Raji (cell line): ENCODE results near the gene NSG1.

Source experiments
- POLR2A ChIP-seq: IDR thresholded peaks from 2 replicates; pipeline ENCODE4 v1.6.1; 2011; ENCODE audit warnings: low read depth, low read length, control low read depth; ENCODE audit not compliant: insufficient read depth

Gene NSG1

DNA sequence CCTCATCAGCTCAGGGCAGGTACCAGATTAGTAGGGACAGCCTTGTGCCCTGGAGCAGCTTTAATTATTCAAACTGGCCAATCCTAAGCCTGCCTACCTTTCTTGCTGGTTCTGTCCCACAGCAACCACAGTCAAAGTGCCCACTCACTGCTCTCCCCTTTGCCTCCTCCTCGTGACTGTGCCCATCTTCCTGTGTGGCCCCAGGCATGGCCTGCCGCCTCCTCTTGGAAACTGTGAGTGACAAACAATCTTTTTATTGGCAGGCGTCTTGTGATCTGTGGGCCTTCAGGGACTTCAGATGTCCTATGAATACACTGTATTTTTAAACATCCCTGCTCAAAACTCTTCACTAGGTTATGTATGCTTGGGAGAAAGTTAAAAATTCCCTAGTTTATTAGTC is 22.8 kb upstream of the NSG1 start:
- TF ChIP-seq POLR2A = no peak

DNA sequence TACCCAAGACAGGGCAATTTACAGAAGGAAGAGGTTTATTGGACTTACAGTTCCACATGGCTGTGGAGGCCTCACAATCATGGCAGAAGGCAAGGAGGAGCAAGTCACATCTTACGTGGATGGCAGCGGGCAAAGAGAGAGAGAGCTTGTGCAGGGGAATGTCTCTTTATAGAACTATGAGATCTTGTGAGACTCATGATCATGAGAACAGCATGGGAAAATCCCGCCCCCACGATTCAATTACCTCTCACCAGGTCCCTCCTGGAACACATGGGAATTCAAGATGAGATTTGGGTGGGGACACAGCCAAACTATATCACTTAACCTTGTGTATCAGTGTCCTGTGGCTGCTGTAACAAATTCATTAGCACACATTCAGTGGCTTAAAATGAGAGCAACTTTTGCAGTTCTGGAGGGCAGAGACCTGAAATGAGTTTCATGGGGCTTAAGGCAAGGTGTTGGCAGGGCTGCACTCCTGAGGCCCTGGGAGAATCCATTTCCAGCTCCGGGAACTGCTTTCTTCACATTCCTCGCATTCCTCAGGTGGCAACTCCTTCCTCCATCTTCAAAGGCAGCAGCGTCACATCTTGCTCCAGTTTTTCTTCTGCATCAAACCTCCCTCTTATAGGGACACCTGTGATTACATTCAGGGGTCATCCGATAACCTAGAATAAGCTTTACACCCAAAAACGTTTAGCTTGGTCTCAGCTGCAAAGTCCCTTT is 22.3 kb upstream of the NSG1 start:
- no peak for TF ChIP-seq POLR2A

DNA sequence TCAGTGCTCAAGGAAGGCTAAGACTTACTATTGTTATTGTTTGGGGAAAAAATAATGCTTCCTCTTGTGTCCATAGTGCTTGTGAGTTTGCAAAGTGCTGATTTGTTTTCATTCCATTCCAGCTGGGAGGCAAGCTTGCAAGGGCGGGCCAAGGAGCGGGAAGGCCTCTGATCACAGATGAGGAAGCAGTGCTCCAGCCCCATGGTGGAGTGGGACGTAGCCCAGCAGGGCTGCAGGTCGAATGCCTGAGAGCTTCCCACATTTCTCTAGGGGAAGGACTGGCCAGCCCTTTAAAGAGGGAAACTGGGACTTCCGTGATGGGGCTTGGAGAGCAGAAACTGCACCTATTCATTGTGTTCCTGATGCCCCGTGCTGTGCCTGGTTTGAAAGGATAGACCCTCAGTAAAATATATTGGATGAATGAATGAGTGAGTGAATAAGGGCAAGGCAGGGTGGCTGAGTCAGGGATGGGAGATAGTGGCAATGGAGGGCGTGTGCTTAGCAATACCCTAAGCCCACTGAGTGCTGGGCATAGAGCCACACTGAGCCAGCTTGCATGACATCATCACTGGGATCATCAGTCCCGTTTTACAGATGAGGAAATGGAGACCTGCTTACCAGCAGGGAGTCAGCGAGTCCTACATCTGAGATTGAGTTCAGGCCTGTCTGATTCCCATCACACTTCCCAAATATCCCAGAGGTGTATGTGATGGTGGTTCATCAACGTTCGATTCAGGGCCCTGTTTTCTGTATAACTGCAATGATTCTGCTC is 17.9 kb upstream of the NSG1 start:
- TF ChIP-seq POLR2A = no peak

DNA sequence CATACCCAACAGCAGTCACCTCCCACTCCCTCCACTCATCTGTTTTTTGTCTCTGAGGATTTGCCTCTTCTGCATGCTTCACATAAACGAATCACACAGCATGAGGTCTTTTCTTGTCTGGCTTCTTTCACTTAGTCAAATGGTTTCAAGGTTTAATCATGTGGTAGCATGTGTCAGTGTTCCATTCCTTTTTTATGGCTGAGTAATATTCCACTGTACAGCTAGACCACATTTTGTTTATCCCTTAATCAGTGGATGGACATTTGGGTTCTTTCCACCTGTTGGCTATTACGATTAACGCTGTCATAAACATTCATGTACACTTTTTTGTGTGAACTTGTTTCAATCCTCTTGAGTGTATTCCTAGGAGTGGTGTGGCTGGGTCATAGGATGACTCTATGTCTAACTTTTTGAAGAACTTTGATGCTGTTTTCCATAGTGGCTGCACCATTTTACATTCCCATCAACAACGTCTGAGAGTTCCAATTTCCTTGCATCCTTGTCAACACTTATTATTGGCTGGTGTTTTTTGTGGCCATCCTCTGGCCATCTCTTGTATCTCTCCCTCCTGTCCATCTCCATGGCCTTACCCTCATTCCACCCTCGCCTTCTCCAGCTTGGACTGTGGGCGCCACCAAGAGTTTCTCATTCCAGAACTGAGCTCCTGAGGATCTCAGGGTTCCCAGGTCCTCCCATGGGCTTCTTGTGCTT is 12.4 kb upstream of the NSG1 start:
- no peak for TF ChIP-seq POLR2A

DNA sequence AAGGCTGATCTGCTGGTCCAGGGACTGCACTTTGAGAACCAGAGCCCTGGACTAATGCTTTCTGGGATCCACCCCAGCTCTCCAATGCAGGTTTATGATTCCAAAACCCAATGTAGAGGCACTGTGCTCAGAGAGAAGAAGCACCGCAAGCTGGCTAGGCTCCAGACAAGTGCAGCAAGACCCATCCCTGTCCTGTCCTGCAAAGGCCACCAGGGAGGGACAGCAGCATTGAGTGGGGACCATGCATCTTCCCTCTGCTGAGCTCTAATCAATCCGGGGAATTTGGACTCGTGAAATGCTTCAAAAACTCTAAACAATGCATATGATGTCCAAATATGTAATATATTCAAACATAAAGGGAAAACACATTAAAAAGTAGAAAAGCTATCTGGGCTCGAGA is 10.8 kb upstream of the NSG1 start:
- no peak for TF ChIP-seq POLR2A

DNA sequence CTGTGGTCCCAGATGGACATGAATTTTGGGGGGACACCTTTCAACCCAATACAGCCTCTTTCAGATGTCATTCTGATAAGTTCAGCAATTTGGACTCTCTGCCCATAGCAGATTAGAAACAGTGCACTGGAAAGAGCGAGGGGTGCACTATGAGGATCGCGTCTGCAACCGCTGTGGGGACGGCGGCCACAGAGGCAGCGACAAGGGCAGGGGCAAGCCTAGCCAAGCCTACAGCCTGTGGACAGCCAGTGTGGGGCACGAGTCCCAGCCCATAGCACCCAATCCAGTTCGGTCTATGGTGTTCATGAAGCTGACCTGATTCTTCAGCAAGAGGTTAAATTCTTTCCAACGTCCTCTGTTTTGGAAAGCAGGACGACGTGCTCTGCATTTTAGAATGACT is 9.7 kb upstream of the NSG1 start:
- TF ChIP-seq POLR2A = no peak

DNA sequence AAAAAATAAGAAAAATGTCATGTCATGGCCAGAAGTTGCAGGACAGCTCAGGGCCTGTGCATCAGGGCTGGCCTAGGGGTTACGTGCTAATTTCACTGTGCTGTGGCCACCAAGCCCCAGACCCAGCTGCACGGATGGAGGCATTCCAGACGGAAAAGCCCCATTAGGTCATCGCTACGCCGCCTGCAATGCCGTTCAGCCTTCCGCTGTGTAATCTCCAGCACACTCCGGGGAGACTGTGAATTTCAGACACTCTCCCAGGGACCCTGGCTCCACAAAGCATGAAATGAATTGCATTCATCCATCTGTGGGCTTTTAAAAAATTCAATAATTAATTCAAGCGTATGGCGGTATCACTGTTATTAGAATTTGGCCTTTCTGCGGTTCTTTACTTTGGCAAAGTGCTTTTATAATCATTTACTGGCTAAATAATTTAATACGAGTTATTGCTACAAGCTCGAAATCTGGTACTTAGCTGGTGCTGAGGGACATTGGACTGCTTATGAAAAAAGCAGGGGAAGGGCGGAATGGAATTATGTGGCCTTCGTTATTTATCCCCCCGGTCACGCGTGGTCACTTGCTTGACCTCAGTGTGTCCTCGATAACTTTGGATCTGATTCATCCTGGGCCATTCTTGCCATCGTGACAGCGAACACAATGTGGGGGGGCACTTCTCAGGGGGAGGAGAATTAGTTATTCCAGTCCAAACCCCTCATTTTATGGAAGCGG is 9.0 kb upstream of the NSG1 start:
- no peak for TF ChIP-seq POLR2A

DNA sequence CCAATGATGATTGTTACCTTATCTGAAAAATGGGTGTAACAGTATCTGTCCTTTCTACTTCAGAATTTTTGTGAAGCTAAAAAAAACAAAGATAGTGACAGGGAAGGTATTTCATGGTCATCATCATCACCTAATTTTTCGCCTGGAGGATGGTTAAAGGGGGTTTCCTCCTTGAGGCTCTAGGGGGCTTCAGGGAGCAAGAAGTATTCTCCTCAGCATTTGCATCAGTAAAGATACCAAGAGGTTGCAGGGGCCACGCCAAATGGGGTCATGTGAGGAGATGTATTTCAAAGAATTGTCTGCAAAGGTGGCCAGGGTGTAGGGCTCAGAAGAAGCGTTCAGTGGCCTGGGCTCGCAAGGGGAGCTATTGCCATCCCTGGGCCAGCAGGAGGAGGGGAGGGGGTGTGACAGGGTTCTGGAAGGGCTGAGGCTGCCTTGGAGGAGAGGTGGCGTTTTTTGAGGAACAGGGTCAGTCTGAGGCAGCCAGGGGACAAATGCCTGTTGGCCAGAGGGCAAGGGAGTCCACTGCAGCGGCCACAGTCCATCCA is 7.3 kb upstream of the NSG1 start:
- TF ChIP-seq POLR2A = no peak

DNA sequence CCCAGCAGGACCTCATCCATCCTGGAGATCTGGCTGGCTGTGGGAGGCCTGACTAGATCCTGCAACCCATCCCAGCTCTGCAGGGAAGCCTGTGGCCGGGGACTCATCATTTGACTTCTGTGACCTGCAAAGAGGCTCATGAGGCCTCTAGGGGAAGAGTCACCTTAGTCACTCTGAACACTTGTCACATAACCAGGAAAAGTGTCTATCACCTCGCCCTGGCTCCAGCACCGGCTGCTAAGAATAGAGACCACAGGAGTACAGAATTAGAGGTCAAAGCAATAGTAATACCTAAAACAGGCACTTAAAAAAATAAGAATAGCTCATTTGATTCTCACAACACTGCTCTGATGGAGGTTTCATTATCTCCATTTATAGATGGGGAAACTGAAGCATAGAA is 3.8 kb upstream of the NSG1 start:
- no peak for TF ChIP-seq POLR2A

DNA sequence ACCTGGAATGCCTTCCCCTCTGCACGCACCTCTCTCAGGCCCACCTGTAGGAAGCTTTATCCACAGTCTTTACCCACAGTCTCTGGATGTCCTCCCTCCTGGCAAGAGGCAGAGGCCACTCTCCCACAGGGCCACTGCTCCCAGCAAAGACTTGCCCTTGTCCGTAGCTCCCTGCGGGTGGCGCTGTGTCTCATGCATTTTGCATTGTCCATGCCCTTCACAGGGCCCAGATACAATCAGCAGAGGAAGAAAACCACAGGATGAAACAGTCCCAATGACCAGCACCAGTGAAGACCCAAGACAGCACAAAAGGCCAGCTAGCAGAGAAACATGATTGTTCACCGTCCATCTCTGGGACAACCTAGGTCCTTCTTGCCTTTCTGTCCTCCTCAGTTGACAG is 2.1 kb upstream of the NSG1 start:
- no peak for TF ChIP-seq POLR2A

DNA sequence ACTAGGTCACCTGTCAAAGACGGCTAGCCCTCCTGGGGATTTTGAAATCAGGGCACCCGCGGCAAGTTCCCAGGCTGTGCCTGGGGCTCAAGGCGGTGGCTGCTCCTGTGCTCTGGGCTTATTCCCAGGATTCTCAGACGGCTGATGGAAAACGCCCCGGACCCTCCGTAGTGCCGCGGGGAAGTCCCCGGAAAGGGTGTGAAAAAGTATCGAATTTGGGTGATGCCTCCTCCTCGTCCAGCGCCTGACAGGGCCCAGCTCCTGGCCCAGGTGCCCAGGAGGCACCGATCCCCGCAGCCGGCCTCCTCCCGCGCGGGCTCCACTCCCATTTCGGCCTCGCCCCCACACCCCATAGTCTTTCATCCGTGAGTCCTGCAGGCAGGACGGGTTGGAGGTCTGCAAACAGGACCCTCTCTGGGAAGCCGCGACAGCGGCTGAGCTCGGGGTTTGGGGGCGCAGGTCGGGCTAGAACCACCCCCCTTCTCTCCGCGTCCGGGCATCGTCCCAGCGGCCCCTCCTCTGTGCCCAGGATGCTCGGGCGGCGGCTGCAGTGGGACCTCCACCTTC is 1.1 kb upstream of the NSG1 start:
- no peak for TF ChIP-seq POLR2A

DNA sequence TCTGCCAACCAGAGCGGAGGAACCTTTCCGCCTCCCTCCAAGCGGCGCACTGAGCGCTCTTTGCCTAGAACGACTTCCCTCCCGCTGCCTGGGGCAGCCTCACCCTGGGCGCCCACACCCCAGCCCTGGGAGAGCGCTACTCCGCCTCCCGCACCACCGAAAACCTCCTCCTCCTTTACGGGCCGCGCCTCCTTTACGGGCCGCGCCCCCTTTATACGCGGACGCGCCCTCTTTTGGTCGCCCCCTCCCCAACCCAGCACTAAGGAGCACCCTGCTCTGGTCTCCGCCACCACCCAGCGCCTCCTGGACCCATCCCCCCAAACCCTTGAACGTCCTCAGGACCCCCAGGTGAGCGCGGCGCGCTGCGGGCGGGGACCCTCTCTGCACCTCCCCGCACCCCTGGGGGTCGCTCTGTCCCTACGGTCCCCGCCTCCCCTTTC is 586 bp upstream of the NSG1 start:
- no peak for TF ChIP-seq POLR2A

DNA sequence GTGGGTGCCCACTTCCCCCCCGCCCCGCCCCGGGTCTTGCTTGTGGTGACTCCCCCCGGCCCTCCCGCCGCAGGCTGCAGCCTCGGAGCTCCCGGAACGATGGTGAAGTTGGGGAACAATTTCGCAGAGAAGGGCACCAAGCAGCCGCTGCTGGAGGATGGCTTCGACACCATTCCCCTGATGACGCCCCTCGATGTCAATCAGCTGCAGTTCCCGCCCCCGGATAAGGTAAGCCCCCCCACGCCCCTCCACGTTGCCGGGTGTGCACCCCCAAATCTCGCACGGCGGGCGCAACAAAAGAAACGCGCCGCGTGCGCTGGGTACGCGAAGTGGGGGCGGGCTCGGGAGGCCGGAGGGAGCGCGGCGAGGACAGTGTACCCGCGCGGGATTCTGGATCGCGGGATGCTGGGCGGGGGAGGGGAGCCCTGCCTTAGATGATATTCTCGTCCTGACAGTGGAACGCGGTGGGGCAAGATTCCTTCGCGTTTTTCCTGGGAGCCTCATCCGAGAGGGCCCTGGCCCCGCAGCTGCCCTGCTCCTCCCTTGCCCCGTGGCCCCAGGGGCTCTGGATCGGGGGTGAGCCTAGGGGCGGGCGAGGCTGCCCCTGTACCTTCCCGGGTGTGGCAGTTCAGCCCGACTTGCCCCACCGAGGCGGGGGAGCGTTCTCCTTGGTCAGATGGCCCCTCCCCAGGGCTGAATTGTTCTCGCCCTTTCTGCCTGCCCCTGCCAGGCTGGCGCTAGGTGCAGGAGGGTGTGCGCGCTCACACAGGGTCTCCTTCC is 819 bp downstream of the NSG1 start:
- TF ChIP-seq POLR2A = no peak

DNA sequence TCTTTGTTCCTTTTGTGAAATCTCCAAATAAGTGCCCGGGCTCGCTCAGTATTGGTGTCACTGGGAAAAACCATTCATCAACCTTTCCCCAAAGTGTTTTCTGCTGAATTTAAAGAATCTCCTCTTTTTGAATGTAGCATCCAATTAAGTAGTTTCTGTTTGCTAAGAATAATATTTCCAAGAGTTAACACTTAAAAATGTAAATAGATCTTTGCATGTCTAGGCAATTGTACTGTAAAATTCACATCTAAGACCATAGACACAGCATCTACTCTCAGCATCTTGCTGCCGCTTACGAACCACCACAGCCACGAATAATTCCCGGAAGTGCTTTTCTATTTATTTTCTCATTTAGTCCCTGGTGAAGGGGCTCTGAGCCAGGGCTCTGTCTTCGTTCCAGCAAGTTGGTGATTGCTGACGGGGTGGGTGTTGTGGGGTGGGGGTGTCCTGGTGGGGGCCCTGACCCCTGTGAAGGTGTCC is 1.4 kb downstream of the NSG1 start:
- no peak for TF ChIP-seq POLR2A
